ENCODE measurements around the gene DNAH14. TPM values are rescaled to one million over a fixed set of nuclear protein-coding genes. Genes with fewer than 3 reads are reported as not detected.

The DNAH14 gene
- total and polyA plus RNA-seq, 2 of the 8 experiments (the other 6 are each of a cell fraction or from before 2014, with no cell fraction given), result 8.4 to 40.7 TPM

DNA sequence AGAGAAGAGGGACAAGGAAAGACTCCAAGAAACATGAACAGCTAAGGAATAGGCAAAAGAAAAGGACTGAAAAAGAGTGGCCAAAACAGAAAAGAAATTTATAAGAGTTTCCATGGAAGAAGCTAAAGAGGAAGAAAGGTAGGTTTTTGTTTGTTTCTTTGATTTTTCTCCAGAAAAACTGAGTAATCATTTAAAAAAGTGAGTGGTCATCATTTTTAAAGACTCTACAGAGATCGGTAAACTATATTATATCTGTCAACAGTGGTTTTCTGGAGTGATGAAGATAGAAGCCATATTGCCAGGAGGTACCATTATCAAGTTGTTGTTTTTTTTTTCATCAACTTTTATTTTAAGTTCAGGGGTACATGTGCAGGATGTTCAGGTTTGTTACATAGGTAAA lies 202.4 kb downstream of the DNAH14 start:
- Histone ChIP-seq H2BK15ac (ENCODE audit: low read length) (no peak overlapping the region), H2BK20ac (ENCODE audit: low read length) (no peak overlapping the region), H2AK5ac (ENCODE audit: low read depth, low read length) (no peak overlapping the region), H3K27ac (ENCODE audit: low read depth, low read length) (no peak overlapping the region), H3K56ac (replicated peaks; ENCODE audit: insufficient read length, low read depth, low read length) (no peak overlapping the region), H2BK12ac (ENCODE audit: low read depth, low read length) (no peak overlapping the region), H4K5ac (ENCODE audit: insufficient read length, low read depth, low read length) (no peak overlapping the region), H3K79me1 (ENCODE audit: low read depth, low read length) (no peaks in the 10 kb centered on the region), H4K20me1 (replicated peaks in 1 of 2; ENCODE audit: control insufficient read depth in 1 of 2, insufficient read depth in 2 of 2, low read length in 2 of 2) (no peaks in the 10 kb centered on the region), H3K4me1 (replicated peaks in 1 of 4; ENCODE audit: control insufficient read depth in 3 of 4, insufficient read depth in 4 of 4, low read length in 3 of 4) (no peaks in the 10 kb centered on the region), H3K14ac (ENCODE audit: insufficient read length) (no peak overlapping the region), H3K79me2 (ENCODE audit: control insufficient read depth in 1 of 2, insufficient read depth in 2 of 2, low read length in 2 of 2) (no peaks in the 10 kb centered on the region), H4K8ac (ENCODE audit: extremely low read depth, insufficient read depth, low read length) (no peak overlapping the region), H2BK5ac (ENCODE audit: low read depth, low read length) (no peak overlapping the region), H3K18ac (ENCODE audit: extremely low read depth, low read length) (no peak overlapping the region), H3K4ac (replicated peaks; ENCODE audit: insufficient read length, low read depth, low read length) (no peak overlapping the region), H2AFZ (ENCODE audit: low read length) (no peak overlapping the region), H3K4me3 (ENCODE audit: extremely low read depth in 1 of 4, insufficient read depth in 2 of 4, low read depth in 3 of 4, low read length in 4 of 4) (no peak overlapping the region), H3K4me2 (ENCODE audit: insufficient read depth in 1 of 2, low read depth in 2 of 2, low read length in 2 of 2) (no peak overlapping the region), H3K27me3 (replicated peaks in 1 of 4; ENCODE audit: control insufficient read depth in 3 of 4, extremely low read depth in 1 of 4, insufficient read depth in 3 of 4, low read length in 3 of 4) (no peaks in the 10 kb centered on the region), H3K9ac (replicated peaks in 1 of 4; ENCODE audit: extremely low read depth in 1 of 4, low read depth in 3 of 4, low read length in 3 of 4) (no peak overlapping the region), H3K23ac (ENCODE audit: insufficient read length) (no peak overlapping the region), H3K23me2 (ENCODE audit: low read depth, low read length) (no peaks in the 10 kb centered on the region), H4K91ac (replicated peaks; ENCODE audit: insufficient read length, low read length) (no peak overlapping the region), H3K9me3 (ENCODE audit: insufficient read depth in 2 of 2, low read depth in 1 of 2, low read length in 1 of 2) (no peaks in the 10 kb centered on the region), H2BK120ac (replicated peaks; ENCODE audit: low read depth, low read length) (no peak overlapping the region), H3K36me3 (ENCODE audit: control insufficient read depth in 2 of 4, insufficient read depth in 4 of 4, low read length in 3 of 4) (no peaks in the 10 kb centered on the region)
- FAIRE-seq (no peak), DNase-seq (ENCODE audit: low read depth in 1 of 2, low spot score in 2 of 2) (no peak)
- TF ChIP-seq SUZ12 (IDR thresholded peaks at IDR 0.05; ENCODE audit: low read length) (no peak), TAF1 (IDR thresholded peaks at IDR 0.05; ENCODE audit: low read depth, low read length) (no peak), EZH2 (IDR thresholded peaks at IDR 0.05; ENCODE audit: low read depth, low read length, severe bottlenecking) (no peak), ZNF274 (IDR thresholded peaks at IDR 0.05; ENCODE audit: borderline replicate concordance, extremely low read depth, low read length) (no peak), TEAD4 (IDR thresholded peaks at IDR 0.05; ENCODE audit: low read depth, low read length) (no peak), SP1 (IDR thresholded peaks at IDR 0.05; ENCODE audit: low read depth, low read length) (no peak), SP2 (IDR thresholded peaks at IDR 0.05; ENCODE audit: low read length) (no peak), GABPA (IDR thresholded peaks at IDR 0.05; ENCODE audit: borderline replicate concordance, insufficient read depth, low read length) (no peak), TAF7 (optimal IDR thresholded peaks at IDR 0.05; ENCODE audit: borderline replicate concordance, low read depth, low read length) (no peak), CBX5 (IDR thresholded peaks at IDR 0.05; ENCODE audit: low read depth, low read length) (no peak), RFX5 (IDR thresholded peaks at IDR 0.05; ENCODE audit: borderline replicate concordance, low read depth, low read length) (no peak), JUN (IDR thresholded peaks at IDR 0.05; ENCODE audit: low read depth, low read length) (no peak), SAP30 (IDR thresholded peaks at IDR 0.05; ENCODE audit: insufficient read depth, insufficient replicate concordance, low read length) (no peak)
- TF ChIP-seq, protein P1, sequence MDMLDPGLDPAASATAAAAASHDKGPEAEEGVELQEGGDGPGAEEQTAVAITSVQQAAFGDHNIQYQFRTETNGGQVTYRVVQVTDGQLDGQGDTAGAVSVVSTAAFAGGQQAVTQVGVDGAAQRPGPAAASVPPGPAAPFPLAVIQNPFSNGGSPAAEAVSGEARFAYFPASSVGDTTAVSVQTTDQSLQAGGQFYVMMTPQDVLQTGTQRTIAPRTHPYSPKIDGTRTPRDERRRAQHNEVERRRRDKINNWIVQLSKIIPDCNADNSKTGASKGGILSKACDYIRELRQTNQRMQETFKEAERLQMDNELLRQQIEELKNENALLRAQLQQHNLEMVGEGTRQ (IDR thresholded peaks at IDR 0.05; ENCODE audit: low read length), result no peak
- WGBS, 2 experiments (ENCODE audit: extremely low coverage in 1 of 2, insufficient coverage in 1 of 2, insufficient read length in 1 of 2, insufficient replicate concordance in 2 of 2, low coverage in 1 of 2, low lambda C conversion rate in 2 of 2, missing lambda C conversion rate in 1 of 2), result 100% methylated on average over 1 of the region's 1 CpG; no CpG with 5 or more reads in 1 of the 2 experiments
- POLR2A ChIA-PET (ENCODE audit: partially characterized antibody), result no interaction called here
- CTCF ChIA-PET (ENCODE audit: partially characterized antibody), result interaction anchor here (0.6 to 1.2 kb wide), 2 partner anchors 237 to 642 kb away, joined by 3 read pairs; no protein-coding TSS in a partner anchor

All from H1 (cell line).